ENCODE measurements around the gene TBC1D22A. TPM values are rescaled to one million over a fixed set of nuclear protein-coding genes. Genes with fewer than 3 reads are reported as not detected.

TBC1D22A gene
- total RNA-seq, 3 donors from 2014 or later, result 35.6 to 51.9 (median 41.8) TPM

DNA sequence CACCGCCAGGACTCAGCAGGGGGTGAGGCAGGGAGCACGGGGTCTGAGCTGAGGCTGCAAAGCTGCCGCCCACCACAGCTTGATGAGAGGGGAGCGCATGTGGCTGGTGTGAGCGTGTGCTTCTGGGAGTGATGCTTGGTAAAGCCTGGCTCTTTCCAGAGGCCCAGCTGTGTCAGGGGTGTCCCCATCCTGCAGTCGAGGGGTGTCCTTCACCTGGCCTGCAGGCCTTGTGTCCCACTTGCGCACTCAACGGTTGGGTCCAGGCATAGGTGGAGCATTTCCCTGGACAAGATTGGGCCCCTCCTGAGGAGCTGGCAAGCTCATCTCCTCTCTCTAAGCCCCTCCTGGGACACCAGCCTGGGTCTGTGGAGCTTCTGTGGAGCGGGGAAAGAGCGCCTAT lies 273.9 kb downstream of the TBC1D22A start:
- H3K4me1 ChIP-seq (ENCODE audit: low read depth), result peaks cover 10% of the 10 kb centered on the region
- TF ChIP-seq, protein P1, sequence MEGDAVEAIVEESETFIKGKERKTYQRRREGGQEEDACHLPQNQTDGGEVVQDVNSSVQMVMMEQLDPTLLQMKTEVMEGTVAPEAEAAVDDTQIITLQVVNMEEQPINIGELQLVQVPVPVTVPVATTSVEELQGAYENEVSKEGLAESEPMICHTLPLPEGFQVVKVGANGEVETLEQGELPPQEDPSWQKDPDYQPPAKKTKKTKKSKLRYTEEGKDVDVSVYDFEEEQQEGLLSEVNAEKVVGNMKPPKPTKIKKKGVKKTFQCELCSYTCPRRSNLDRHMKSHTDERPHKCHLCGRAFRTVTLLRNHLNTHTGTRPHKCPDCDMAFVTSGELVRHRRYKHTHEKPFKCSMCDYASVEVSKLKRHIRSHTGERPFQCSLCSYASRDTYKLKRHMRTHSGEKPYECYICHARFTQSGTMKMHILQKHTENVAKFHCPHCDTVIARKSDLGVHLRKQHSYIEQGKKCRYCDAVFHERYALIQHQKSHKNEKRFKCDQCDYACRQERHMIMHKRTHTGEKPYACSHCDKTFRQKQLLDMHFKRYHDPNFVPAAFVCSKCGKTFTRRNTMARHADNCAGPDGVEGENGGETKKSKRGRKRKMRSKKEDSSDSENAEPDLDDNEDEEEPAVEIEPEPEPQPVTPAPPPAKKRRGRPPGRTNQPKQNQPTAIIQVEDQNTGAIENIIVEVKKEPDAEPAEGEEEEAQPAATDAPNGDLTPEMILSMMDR (IDR thresholded peaks at IDR 0.05), result no peak
- no peaks in the 10 kb centered on the region for H3K9me3 ChIP-seq
- no peak overlapping the region for H3K4me3 ChIP-seq
- DNase-seq (peak in 2 of 3 donors; percentile 9 to 34), ATAC-seq (no peak)
- intact Hi-C loops (cut with DNase I, micrococcal nuclease), result no loop called here
- H3K36me3 ChIP-seq (ENCODE audit: low read depth), result no peaks in the 10 kb centered on the region

DNA sequence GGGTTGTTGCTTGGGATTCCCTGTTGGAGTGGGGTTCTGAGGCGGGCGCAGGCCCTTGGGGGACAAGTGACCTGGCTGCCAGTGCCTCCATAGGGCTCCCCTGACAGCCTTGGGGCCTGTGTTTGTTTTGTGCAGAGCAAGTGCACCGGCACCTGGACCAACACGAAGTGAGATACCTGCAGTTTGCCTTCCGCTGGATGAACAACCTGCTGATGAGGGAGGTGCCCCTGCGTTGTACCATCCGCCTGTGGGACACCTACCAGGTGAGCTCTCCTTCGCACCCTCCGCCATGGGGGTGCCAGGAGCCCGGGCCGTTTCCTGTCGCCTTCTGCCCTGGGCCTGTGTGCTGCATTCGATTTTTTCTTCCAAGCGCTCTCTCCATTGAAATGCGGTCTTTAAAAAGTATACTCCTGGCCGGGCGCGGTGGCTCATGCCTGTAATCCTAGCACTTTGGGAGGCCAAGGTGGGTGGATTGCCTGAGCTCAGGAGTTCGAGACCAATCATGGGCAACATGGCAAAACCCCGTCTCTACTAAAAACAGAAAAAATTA lies 274.6 kb downstream of the TBC1D22A start:
- H3K4me1 ChIP-seq (ENCODE audit: low read depth), result peaks cover 9% of the 10 kb centered on the region
- no peaks in the 10 kb centered on the region for H3K36me3 ChIP-seq (ENCODE audit: low read depth)

DNA sequence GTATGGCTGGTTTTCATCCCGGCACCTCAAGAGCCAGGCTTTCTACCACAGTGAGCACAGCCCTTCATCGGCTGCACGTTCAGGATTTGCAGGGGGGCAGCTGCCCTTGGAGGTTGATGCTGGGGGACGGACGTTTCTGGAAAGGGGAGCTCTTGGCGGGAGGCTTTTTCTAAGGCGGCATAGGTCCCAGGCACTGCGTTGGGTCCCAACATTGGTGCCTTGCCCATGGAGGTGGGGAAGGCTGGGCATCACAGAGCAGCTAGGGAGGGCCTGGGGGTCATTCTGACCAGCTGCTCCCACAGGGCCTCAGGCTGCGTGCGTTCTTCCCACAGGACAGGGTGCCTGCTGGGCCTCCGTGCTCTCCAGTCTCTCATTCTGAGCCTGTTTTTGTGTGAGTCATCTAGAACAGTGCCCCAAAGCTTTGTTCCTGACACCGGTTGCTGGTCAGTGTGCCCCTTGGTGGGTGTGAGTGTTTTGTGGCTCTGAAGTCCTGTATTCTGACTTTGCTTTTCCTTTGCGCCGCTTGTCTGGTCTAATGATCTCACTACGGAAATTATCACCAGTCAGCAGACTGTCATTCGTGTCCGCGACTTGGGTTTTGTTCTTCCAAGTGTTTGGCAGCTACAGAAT lies 275.9 kb downstream of the TBC1D22A start:
- TF ChIP-seq, protein P1 (IDR thresholded peaks at IDR 0.05), result no peak
- DNase-seq (peak in 2 of 3 donors; percentile 17 to 29), ATAC-seq (no peak)
- H3K4me1 ChIP-seq (ENCODE audit: low read depth), result peaks cover 1% of the 10 kb centered on the region
- no peak overlapping the region for H3K4me3 ChIP-seq
- H3K9me3 ChIP-seq, result no peaks in the 10 kb centered on the region
- H3K36me3 ChIP-seq (ENCODE audit: low read depth), result no peaks in the 10 kb centered on the region
- intact Hi-C loops (cut with DNase I, micrococcal nuclease), result no loop called here

More for the DNA sequence above, 274.6 kb downstream of the TBC1D22A start:
- no peak for ATAC-seq
- intact Hi-C loops (cut with DNase I, micrococcal nuclease), result no loop called here
- peak in 1 of 3 donors; percentile 14 for DNase-seq
- Histone ChIP-seq H3K9me3 (no peaks in the 10 kb centered on the region), H3K4me3 (no peak overlapping the region)
- TF ChIP-seq, protein P1 (IDR thresholded peaks at IDR 0.05), result no peak

DNA sequence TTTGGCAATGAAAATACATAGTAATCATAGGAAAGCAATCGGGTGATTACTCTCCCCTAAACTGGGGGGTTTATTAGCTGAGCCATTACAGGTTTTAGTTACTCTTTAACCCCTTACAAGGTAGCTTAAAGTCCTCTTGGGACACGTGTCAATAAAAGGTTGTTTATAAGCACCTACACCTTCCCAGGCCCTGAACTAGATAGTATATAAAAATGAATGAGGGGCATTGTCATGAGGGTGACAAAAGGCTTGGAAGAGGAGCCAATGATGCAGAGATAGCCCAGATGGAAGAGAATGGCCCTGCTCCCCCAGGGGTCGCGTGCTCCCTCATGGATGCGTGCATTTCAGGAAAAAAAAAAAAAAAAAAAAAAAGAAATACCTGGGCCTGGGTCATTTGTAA lies 276.9 kb downstream of the TBC1D22A start:
- Histone ChIP-seq H3K36me3 (ENCODE audit: low read depth) (no peaks in the 10 kb centered on the region), H3K4me1 (ENCODE audit: low read depth) (peaks cover 11% of the 10 kb centered on the region), H3K9me3 (no peaks in the 10 kb centered on the region), H3K4me3 (no peak overlapping the region)
- DNase-seq (no peak), ATAC-seq (no peak)
- intact Hi-C loops (cut with DNase I, micrococcal nuclease), result no loop called here
- TF ChIP-seq, protein P1 (IDR thresholded peaks at IDR 0.05), result no peak

DNA sequence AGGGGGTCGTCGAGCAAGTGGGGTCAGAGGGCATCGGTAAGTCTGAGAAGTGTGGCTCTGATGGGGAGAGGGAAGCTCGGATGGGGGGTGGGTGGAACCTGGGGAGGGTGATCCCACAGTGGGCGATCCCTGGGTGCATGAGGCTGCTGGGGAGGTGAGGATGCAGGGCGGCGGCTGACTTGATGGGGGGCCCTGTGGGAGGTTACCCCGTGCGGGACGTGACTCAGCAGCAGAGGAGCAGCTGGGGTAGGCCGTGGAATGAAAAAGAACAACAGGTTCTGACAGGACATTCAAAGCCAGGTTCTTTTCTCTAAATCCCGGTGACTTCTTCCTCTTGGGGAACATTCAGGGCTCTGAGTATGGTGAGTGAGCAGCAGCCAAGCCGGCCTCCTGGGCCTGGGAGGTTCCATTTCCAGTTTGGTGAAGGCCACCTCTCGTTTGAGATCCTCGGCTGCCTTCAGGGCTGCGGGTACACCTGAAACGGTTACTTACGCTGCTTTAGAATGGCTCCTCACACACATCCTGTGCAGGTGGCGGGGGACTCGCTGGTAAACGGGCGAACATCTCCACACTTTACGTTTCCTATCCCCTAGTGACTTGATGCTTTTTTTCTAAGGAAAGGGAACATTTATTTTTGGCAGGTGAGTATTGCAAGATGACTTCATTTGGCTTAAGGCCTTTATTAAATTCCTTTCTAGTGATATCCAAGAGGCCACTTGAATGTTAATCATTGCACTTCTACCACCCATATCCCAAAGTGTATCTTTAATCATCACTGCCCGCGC lies 278.2 kb downstream of the TBC1D22A start:
- DNase-seq (peak in 2 of 3 donors; percentile 11 to 25), ATAC-seq (no peak)
- intact Hi-C loops (cut with DNase I, micrococcal nuclease), result no loop called here
- Histone ChIP-seq H3K4me3 (no peak overlapping the region), H3K4me1 (ENCODE audit: low read depth) (peaks cover 12% of the 10 kb centered on the region), H3K9me3 (no peaks in the 10 kb centered on the region), H3K36me3 (ENCODE audit: low read depth) (no peaks in the 10 kb centered on the region)
- TF ChIP-seq, protein P1 (IDR thresholded peaks at IDR 0.05), result no peak
